GM18507 (cell line): ENCODE measurements around the gene ATAD3B.
"Not testable (repeated sequence)": the region's sequence is repeated elsewhere in the genome, so short reads cannot be mapped to it uniquely, and the experiment has no call there.

Experiments
- DNase-seq: peaks from one replicate; pipeline ENCODE4 v3.0.0; 2011; ENCODE audit warnings: low read depth; ENCODE audit not compliant: insufficient read length; ENCODE audit errors: extremely low spot score
- FAIRE-seq: peaks from 2 replicates; lab custom pipeline; 2011; peaks lifted over from hg19 to GRCh38; lab: Jason Lieb, UNC

ATAD3B gene

DNA sequence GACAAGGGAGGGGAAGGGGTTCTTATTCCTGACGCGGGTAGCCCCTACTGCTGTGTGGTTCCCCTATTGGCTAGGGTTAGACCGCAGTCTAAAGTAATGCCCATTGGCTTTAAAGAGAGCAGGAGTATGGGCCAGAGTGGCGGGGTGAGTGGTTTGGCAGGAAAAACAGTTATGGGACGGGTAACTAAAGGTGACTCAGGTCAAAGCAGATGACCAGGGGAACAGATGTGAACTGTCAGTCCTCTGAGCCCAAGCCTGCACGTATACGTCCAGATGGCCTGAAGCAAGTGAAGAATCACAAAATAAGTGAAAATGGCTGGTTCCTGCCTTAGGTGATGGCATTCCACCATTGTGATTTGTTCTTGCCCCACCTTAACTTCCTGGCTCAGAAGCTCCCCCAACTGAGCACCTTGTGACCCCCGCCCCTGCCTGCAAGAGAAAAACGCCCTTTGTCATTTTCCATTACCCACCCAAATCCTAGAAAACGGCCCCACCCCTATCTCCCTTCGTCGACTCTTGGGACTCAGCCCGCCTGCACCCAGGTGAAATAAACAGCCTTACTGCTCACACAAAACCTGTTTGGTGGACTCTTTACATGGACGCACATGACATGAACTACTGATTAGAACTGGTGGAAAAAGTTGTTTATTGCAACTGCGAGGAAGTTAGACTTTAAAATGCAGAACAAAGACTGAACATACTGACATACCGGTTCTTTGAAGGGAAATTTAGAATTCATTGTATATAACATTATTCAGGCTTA, 758 bp upstream of the ATAD3B start:
- DNase-seq (no peak), FAIRE-seq (no peak)

DNA sequence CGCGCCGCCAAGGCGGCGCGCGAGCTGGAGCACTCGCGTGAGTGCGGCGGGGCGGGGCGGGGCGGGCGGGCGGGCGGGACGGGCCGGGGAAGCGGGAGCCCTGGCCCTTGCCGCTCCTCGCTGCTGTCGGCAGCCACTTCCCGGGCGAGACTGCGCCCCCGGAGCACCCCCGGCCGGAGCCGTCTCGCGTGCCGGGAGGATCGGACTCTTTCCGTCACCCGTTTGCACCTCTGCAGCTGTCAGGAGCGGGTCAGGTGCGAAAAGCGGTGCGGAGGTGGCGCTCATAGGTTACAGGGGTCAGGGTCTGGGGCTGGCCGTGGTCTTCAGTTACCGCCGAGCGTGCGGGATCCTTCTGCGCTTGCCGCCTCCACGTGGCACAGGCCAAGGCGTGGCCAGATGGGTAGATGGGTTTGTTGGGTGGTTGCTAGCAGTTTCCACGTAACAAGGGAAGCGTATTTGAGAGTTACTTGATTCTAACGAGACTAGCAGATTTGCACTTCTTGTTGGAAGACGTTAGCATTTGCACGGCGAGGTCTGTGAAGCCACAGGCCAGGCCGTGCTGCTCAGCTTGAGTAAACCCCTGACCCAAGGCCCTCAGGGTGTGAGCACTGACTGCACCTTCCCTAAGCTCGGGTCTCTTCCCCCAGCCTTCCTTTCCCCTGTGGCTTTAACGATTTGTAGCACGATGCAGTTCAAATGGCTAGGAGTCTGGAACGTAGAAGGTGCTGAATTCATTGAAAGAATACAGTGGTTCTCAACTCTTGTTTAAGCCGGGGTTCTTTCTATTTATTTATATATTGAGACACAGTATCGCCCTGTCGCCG, 700 bp downstream of the ATAD3B start:
- peak; percentile 66 for FAIRE-seq
- DNase-seq, result not testable (repeated sequence)

DNA sequence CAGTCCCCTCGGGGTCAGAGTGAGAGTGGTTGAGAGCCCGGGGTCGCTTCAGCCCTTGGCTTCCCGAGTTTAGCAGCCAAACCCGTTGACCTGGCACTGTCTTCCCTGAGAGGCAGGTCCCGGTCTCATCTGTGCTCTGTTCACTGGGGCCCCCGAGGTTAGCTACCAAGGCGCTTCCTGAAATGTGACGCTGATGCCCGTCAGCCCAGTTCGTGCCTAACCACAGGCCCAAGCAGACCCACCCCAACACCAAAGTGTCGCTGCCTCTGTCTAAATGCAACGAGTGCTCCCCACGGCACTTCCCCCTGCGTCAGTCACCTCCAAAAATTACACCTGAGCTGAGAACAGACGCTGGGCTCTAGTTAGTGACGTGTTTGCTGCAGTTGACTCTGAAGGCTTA, 4.4 kb downstream of the ATAD3B start:
- not testable (repeated sequence) for FAIRE-seq, DNase-seq

DNA sequence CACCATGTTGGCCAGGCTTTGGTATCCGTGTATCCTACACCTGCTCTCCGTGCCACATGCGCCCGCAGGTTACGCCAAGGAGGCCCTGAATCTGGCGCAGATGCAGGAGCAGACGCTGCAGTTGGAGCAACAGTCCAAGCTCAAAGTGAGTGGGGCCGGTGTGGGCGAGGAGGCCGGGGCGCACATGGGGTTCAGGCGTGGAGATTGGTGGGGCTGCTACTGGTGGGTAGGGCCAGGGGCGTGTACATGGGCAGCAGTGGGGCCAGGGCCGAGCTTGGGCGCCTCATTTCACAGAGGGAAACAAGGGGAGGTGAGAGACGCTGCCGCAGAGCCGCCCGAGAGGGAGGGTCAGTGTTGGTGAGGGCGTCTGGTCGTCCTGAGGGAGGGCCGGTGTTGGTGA, 5.6 kb downstream of the ATAD3B start:
- FAIRE-seq (no peak), DNase-seq (no peak)

DNA sequence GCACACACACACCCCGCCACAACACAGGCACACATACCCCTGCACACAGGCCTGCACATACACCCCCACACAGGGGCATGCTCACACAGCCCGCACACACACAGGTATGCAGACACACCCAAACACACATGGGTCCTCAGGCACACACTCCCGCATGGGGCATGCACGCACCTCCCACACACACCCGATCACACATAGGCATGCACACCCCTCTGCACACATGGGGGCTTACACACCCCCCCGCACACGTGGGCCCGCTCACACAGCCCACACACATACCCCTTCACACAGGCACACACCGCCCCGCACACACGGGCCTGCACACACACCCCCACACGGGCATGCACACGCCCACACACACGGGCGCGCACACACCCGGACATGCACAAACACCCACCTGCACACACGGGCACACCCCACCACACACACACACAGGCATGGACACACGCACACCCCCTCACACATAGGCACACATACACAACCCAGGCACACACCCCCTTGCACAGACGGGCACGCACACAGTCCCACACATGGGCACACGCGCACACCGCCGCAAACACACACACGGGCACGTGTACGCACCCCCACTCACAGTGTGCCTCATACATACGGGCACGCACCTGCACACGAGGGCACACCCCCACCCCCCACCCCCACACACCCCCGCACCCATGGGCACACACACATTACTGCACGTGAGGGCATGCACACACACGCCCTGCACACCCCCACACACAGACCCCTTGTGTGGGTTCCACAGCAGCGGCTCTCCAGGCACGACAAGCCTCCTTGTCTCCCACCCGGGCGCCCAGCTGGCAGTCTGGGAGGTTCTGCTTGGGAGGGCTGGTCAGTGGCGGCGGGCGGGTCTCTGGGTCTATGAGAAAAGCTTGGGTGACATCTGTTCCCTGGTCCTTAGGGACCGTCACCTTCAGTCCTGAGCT, 8.3 kb downstream of the ATAD3B start:
- FAIRE-seq (no peak), DNase-seq (no peak)

DNA sequence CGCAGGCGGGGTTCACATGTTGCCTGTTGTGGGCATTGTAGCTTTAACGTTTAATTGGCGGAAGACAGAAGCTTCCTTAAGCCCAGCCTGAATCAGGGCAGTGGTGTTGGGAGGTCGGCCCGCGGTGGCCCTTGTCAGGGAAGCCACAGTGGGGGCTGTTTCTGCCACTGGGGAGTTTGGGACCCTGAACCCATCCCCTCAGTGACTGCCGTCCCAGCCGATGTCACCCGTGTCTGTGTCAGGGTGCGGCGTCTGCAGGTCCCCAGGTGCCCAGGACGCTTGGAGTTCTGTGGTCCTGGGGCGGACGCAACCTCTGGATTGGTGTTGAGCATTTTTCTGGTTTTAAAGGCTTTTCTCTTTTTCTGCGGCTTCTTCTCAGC, 8.9 kb downstream of the ATAD3B start:
- FAIRE-seq, DNase-seq: not testable (repeated sequence)

DNA sequence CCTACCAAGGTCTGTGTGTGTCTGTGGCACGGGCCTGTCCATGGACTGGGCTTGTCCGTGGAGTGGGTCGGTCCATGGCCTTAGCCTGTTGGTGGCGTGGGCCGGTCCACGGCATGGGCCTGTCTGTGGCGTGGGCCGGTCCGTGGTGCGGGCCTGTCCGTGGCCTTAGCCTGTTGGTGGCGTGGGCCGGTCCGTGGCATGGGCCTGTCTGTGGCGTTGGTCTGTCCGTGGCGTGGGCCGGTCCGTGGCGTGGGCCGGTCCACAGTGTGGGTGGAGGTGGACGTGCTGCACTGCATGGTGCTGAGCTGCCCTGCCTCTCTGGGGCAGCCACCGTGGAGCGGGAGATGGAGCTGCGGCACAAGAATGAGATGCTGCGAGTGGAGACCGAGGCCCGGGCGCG, 10.2 kb downstream of the ATAD3B start:
- DNase-seq, FAIRE-seq: not testable (repeated sequence)

DNA sequence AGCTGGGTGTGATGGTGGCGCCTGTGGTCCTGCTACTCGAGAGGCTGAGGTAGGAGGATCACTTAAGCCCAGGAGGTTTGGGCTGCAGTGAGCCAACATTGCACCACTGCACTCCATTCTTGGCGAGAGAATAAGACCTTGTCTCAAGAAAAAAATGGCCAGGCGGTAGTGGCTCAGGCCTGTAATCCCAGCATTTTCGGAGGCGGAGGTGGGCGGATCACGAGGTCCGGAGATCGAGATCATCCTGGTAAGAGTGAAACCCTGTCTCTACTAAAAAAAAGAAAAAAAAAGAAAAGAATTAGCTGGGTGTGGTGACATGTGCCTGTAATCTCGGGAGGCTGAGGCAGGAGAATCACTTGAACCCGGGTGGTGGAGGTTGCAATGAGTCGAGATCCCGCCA, 11.3 kb downstream of the ATAD3B start:
- FAIRE-seq, result no peak
- no peak for DNase-seq

DNA sequence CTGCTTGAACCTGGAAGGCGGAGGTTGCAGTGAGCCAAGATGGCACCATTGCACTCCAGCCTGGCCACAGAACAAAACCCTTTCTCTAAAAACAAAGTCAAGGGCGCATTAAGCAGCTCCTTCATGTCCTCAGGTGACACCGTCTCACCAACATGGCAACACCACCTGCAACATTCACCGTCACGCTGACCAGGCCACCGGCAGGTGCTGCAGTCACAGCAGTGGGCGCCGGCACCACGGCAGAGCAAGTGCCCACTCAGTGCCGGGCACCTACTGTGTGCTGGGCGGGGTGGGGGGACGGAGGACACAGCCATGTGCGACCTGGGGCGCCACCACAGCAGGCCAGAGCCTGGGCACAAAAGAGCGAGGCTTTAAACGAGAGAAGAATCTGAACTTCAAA, 12.1 kb downstream of the ATAD3B start:
- FAIRE-seq (no peak), DNase-seq (no peak)

DNA sequence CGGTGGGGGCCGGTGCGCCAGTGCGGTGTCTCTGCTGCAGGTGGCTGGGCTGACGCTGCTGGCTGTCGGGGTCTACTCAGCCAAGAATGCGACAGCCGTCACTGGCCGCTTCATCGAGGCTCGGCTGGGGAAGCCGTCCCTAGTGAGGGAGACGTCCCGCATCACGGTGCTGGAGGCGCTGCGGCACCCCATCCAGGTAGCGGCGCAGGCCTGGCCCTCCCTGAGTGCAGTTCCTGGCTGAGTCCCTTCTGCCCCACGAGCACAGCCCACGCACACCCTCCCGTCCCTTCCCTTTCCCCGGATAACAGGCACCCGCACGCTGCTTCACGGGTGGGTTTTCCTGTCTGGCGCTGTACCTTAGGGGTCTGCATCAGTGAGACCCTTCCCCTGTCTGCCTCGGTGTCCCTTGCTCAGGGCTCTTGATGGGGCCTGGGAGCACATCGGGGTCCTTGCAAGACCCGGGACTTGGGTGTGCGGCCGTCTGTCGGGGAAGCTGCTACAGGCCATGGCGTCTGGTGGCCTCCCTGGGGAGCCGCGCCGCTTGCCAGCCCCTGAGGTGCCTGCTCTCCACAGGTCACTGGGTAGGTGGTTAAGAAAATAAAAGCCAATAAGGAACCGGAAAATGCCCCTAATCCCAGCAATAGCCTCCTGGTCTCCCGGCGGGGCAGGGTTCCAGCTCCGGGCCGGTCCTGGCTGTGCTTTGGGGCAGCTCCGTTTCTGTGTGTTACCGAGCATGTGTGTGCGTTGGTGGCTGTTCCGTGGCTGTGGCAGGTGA, 13.6 kb downstream of the ATAD3B start:
- not testable (repeated sequence) for DNase-seq, FAIRE-seq

DNA sequence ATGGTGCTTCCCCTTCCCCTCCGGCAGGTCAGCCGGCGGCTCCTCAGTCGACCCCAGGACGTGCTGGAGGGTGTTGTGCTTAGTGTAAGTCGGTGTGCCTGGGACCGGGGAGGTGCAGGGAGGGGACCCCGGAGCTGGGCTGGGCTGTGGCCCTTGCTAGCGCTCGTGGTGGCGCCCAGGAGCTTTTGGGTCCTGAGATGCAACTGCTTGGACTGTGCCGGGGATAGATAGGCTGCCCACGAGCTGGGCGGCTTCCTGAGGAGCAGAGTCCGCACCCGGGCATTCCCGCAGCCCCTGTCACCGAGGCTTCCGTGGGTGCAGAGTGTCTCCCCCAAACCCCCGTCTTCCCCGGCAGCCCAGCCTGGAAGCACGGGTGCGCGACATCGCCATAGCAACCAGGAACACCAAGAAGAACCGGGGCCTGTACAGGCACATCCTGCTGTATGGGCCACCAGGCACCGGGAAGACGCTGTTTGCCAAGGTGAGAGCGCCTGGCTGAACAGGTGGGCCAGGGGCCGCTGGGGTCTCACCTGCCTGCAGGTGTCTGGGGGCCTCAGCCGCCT, 14.3 kb downstream of the ATAD3B start:
- not testable (repeated sequence) for DNase-seq, FAIRE-seq

DNA sequence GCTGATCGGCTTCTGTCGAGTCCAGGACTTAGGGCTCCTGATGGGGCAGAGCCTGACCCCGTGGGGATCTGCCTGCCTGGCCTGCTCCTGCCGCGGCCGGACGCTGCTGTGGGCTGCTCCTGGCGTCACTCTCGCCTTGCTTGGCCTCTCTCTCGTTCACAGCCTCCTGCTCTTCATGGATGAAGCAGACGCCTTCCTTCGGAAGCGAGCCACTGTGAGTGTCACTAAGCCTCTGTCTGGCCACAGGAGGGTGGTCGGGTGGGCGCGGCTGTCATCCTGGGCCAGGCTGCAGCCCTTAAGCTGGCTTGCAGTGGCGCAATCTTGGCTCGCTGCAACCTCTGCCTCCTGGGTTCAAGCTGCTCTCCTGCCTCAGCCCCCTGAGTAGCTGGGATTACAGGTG, 16.1 kb downstream of the ATAD3B start:
- no peak for FAIRE-seq
- DNase-seq, result no peak

DNA sequence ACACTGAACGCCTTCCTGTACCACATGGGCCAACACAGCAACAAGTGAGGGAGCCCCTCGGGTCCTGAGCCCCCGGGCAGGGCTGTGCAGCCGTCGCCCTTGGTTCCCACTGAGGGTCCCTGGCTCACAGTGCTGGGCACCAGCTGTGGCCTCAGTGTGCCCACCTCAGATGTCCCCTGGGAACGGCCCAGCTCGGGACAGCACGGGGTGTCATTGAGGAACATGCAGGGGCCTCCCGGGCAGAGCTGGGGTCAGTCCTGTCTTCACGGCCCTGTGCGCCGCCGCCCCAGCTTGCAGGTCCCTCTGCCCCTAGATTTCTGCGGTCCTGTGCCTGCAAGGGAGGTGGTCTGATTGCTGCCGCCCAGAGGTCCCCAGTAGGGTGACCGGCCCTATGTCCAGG, 17.7 kb downstream of the ATAD3B start:
- FAIRE-seq, result no peak
- DNase-seq, result no peak

DNA sequence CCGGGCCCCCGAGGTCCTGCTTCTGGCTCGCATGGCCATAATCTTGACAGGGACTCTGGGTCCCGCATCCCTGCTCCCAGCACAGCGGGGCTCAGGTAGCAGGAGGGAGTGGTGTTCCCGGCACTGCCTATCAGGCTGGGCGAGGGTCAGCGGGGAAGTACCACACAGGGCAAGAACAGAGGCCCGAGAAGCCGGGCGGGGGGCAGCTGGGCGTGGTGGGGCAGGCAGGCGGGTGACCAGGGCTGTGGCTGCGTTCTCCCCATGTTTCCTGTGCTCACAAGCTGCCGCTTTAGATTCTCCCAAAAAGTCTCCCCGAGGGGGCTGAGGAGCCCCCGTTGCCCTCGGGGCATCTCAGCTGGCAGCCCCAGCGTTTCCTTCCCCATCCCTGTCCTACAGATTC, 18.3 kb downstream of the ATAD3B start:
- FAIRE-seq, result no peak
- no peak for DNase-seq

DNA sequence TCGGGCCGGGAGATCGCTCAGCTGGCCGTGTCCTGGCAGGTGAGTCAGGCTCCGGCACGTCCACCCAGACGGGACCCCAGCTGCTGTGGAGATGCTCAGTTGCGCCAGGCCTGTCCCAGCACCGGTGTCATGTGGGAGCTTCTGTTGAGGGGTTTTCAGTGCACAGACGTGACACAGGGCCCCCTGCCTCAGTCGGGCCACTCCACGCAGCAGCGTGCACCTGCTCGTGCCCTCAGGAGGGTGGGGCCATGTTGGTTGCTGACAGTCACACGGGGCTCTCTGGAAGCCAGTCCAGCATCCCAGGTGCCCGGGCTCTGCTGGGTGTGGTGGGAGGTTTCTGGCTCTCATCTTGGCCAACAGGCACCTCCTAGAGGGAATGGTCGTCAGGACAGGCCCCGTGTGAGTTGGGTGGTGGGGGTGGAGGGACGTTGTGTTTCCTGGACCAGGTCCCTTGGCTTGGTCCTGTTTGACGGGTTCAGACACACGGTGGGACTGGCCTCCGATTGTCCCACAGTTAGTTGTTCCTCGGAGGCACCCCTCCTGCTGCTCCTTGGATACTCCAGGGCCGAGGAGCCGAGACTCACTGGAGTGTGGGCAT, 19.2 kb downstream of the ATAD3B start:
- FAIRE-seq, result no peak
- no peak for DNase-seq

DNA sequence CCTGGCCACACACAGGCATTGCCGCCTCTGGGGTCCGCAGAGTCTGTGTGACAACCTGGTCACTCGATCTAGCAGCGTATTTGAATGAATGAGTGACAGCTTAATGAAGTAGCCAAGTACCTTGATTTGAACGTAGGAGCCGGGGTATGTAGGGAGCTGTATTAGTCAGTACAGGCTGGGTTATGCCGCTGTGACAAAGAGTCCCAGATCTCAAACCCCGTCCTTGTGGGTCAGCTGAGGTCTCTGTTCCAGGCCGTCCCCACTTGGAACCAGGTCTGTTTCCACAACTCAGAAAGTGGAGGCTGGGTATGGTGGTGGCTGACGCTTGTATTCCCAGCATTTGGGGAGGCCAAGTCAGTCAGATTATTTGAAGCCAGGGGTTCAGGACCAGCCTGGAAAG, 20.0 kb downstream of the ATAD3B start:
- no peak for DNase-seq
- FAIRE-seq, result no peak

DNA sequence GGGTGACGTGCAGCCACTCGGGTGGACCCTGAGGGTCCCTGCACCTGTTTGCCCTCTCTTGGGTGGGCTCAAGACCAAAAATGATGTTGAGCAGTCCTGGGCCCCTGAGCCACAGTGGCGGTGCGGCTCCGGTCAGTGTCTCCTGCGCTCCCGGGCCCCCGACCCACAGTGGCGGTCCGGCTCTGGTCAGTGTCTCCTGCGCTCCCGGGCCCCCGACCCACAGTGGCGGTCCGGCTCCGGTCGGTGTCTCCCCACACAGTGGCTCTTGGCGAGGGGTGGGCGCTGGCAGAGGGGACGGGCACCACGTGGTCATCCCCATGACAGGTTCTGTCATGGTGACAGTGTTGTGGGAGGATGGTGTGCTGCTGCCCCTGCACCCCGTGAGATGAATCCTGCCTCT, 22.7 kb downstream of the ATAD3B start:
- DNase-seq, FAIRE-seq: not testable (repeated sequence)

DNA sequence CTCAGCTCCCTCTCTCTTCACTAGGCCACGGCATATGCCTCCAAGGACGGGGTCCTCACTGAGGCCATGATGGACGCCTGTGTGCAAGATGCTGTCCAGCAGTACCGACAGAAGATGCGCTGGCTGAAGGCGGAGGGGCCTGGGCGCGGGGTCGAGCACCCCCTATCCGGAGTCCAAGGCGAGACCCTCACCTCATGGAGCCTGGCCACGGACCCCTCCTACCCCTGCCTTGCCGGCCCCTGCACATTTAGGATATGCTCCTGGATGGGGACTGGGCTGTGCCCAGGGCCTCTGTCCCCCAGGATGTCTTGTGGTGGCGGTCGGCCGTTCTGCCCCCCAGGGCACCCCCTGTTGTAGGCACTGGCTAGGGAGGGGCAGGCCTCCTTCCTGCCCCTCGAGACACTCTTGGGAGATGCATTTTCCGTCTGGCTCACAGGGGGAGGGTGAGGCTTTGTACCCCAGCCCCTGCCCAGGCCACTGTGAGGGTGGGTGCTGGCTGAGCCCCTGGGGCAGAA, 24.0 kb downstream of the ATAD3B start:
- FAIRE-seq, DNase-seq: not testable (repeated sequence)
